PC-3 (cell line): ENCODE measurements around the gene PYROXD2. TPM values are rescaled to one million over a fixed set of nuclear protein-coding genes. Genes with fewer than 3 reads are reported as not detected.

Experiments used
- ATAC-seq: fragments of 200-7000 bp; cut with Tn5 transposase; 2 replicates; pipeline ENCODE4 v1.9.1; 2020; ENCODE audit warnings: mild to moderate bottlenecking, moderate library complexity
- BruUV-seq: library from RNA; stranded (reverse); fragments of 400-500 nt; replicated peaks from 2 replicates; lab custom pipeline; 2021; lab: Mats Ljungman, UMichigan
- CTCF ChIA-PET: fragments of 300-600 bp; sonication (Branson Sonifier 250); formaldehyde crosslinking; loops from one replicate; lab custom pipeline; 2022; ENCODE audit warnings: antibody characterized with exemption; lab: Charles Lee
- POLR2A ChIA-PET: fragments of 300-600 bp; sonication (Branson Sonifier 250); formaldehyde crosslinking; loops from one replicate; lab custom pipeline; 2022; ENCODE audit warnings: antibody characterized with exemption; ENCODE audit not compliant: unreplicated experiment; lab: Charles Lee
- DNase-seq: peaks from one replicate; pipeline ENCODE4 v3.0.0-alpha.2; 2015
- H2AFZ ChIP-seq: fragments of 300-600 bp; sonication (generic); 2 replicates; pipeline ENCODE4 v1.6.0; 2016; ENCODE audit warnings: antibody characterized with exemption, low read length
- H3F3A ChIP-seq: fragments of 300-600 bp; sonication (generic); one replicate; pipeline ENCODE4 v1.6.0; 2017; ENCODE audit warnings: antibody characterized with exemption, low read length, control low read depth, mild to moderate bottlenecking; ENCODE audit not compliant: unreplicated experiment
- H3K27ac ChIP-seq: fragments of 300-600 bp; sonication (generic); 2 replicates; pipeline ENCODE4 v1.5.1; 2016; ENCODE audit warnings: mild to moderate bottlenecking, low read length
- H3K27me3 ChIP-seq: fragments of 300-600 bp; sonication (generic); 2 replicates; pipeline ENCODE4 v1.6.1; 2016; ENCODE audit warnings: low read length, mixed read lengths
- H3K36me3 ChIP-seq: fragments of 300-600 bp; sonication (generic); 2 replicates; pipeline ENCODE4 v1.6.1; 2016; ENCODE audit warnings: low read depth, mixed run types, low read length, mixed read lengths
- H3K4me1 ChIP-seq: fragments of 300-600 bp; sonication (generic); 2 replicates; pipeline ENCODE4 v1.5.1; 2016; ENCODE audit warnings: low read length; ENCODE audit not compliant: insufficient read depth
- H3K4me2 ChIP-seq: fragments of 300-600 bp; sonication (generic); 2 replicates; pipeline ENCODE4 v1.6.0; 2016; ENCODE audit warnings: low read length
- H3K4me3 ChIP-seq: fragments of 300-600 bp; sonication (generic); 2 replicates; pipeline ENCODE4 v1.5.1; 2016; ENCODE audit warnings: mild to moderate bottlenecking, low read length, mixed read lengths
- H3K79me2 ChIP-seq: fragments of 300-600 bp; sonication (generic); 2 replicates; pipeline ENCODE4 v1.6.1; 2017; ENCODE audit warnings: low read length, mixed read lengths
- H3K9ac ChIP-seq: fragments of 300-600 bp; sonication (generic); 2 replicates; pipeline ENCODE4 v1.6.0; 2016; ENCODE audit warnings: mild to moderate bottlenecking, low read length
- H3K9me2 ChIP-seq: fragments of 300-600 bp; sonication (generic); replicated peaks from 2 replicates; pipeline ENCODE4 v1.6.1; 2016; ENCODE audit warnings: mixed run types, low read length, mixed read lengths
- H3K9me3 ChIP-seq: fragments of 300-600 bp; sonication (generic); 2 replicates; pipeline ENCODE4 v1.6.1; 2016; ENCODE audit warnings: low read length, mixed read lengths
- H4K20me1 ChIP-seq: fragments of 300-600 bp; sonication (generic); 2 replicates; pipeline ENCODE4 v1.6.1; 2016; ENCODE audit warnings: low read length, mixed read lengths
- CTCF ChIP-seq: fragments of 300-600 bp; sonication (generic); conservative IDR thresholded peaks from 2 replicates; pipeline ENCODE4 v1.5.1; 2017; ENCODE audit warnings: antibody characterized with exemption, low read depth, mild to moderate bottlenecking, low read length
- EZH2 ChIP-seq: fragments of 300-600 bp; sonication (generic); IDR thresholded peaks from one replicate; pipeline ENCODE4 v1.6.1; 2017; ENCODE audit warnings: antibody characterized with exemption, mild to moderate bottlenecking, low read length; ENCODE audit not compliant: unreplicated experiment
- EZH2phosphoT487 ChIP-seq: fragments of 300-600 bp; sonication (generic); IDR thresholded peaks from 2 replicates; pipeline ENCODE4 v1.6.1; 2018; ENCODE audit warnings: mild to moderate bottlenecking, antibody characterized with exemption, low read length, borderline replicate concordance
- intact Hi-C: fragments of 100-400 bp; cut with micrococcal nuclease; formaldehyde crosslinking; loops from 2 replicates; pipeline ENCODE4 v1.9.0; 2023
- total RNA-seq: library from RNA; depleted of rRNA; stranded (reverse); fragments of >200 nt; gene quantifications from 2 replicates; pipeline ENCODE4 v1.2.3, GENCODE V29; 2014

PYROXD2 gene
- total RNA-seq, 1 experiment from 2014 or later, result 3.1 TPM

DNA sequence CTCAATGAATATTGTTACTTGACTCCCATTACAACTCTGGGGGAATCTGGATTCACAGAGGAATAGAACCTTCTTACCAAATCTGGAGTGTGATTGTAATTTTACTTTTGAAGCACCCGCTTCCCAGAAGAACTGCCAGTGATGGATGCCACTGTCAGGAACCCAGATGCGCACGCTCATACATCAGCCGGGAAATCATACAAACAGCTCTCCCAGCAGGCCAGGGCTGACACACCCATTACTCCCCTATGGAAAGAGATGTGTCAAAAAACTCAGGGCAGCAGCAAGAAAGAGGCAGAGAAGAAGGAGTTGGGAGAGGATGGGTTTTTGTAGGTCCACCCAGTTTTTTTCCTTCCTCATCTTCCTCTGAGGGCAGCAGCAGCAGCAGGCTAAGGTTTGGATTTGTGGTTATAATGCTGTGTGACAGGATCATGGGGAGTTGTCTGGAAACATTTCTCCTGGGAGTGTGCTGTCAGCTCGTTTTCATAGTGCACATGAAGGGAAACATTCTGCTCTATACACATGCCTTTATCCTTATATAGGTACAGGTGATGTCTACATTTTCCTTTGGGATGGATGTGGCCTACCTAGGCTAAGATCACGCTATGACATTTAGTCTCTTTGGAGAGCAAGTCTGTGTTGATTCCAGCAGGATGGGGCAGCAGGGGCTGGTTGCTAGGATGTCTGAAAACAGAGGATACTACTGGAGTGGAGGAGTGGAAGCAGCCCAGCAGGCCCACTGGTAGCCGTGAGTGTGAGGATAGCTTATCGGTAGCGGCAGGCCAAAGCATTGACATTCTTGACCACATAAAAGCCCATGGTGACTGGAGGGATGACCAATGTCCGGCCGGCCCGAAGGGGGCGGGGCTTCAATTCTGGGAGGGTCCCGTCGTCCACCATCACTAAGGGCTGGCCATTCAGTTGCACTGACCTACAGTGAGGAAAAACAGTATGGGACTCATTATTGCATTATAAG is 44.1 kb upstream of the PYROXD2 start:
- no peaks in the 10 kb centered on the region for H3K9me3 ChIP-seq
- no peak overlapping the region for H3K9ac ChIP-seq
- intact Hi-C loops, result no loop called here
- peaks cover 20% of the 10 kb centered on the region for H3K4me1 ChIP-seq
- ATAC-seq (no peak), DNase-seq (no peak)
- POLR2A ChIA-PET, result no interaction called here
- H4K20me1 ChIP-seq, result no peaks in the 10 kb centered on the region
- no peaks in the 10 kb centered on the region for H3K36me3 ChIP-seq
- no peak overlapping the region for H3K27ac ChIP-seq
- H3F3A ChIP-seq, result no peaks in the 10 kb centered on the region
- no peak overlapping the region for H2AFZ ChIP-seq
- no peaks in the 10 kb centered on the region for H3K27me3 ChIP-seq
- BruUV-seq, result no TSS peak
- no peak for TF ChIP-seq EZH2phosphoT487
- TF ChIP-seq CTCF, result no peak
- no peak for TF ChIP-seq EZH2
- H3K9me2 ChIP-seq, result no peaks in the 10 kb centered on the region
- H3K79me2 ChIP-seq, result no peaks in the 10 kb centered on the region
- H3K4me2 ChIP-seq, result no peak overlapping the region
- no peak overlapping the region for H3K4me3 ChIP-seq
- CTCF ChIA-PET, result no interaction called here

DNA sequence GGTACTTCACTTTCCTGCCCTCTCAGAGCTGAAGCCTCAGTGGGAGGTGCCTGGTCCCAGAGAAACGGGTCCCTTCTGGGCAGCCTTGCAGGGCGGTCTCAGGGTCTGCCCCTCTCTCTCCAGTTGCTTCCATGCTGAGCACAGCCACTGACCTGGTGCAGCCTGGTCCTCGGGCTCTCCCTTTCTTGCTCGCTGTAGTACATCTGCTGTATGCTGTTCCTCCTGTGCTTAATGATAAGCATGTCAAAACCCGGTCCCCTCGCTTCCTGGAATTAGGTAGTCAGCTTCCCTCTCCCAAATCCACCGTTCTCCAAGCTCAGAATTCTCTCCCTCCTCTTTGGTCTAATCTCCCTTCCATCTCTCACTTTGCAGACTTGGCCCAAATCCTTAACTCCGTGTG is 42.7 kb upstream of the PYROXD2 start:
- ChIA-PET CTCF (no interaction called here), POLR2A (no interaction called here)
- intact Hi-C loops, result no loop called here
- no peak overlapping the region for H3K4me2 ChIP-seq
- H3K4me1 ChIP-seq, result peaks cover 20% of the 10 kb centered on the region
- ATAC-seq (no peak), DNase-seq (no peak)
- no peaks in the 10 kb centered on the region for H3K36me3 ChIP-seq
- no peaks in the 10 kb centered on the region for H3K9me2 ChIP-seq
- no peak overlapping the region for H3K4me3 ChIP-seq
- no peak overlapping the region for H3K9ac ChIP-seq
- no peaks in the 10 kb centered on the region for H3K79me2 ChIP-seq
- no peak overlapping the region for H2AFZ ChIP-seq
- H3K27me3 ChIP-seq, result no peaks in the 10 kb centered on the region
- H4K20me1 ChIP-seq, result no peaks in the 10 kb centered on the region
- TF ChIP-seq EZH2phosphoT487 (no peak), CTCF (no peak), EZH2 (no peak)
- H3F3A ChIP-seq, result no peaks in the 10 kb centered on the region
- H3K9me3 ChIP-seq, result no peaks in the 10 kb centered on the region
- no peak overlapping the region for H3K27ac ChIP-seq
- no TSS peak for BruUV-seq
